Measurements from ENCODE around the gene MACROD2. TPM values are rescaled to one million over a fixed set of nuclear protein-coding genes. Genes with fewer than 3 reads are reported as not detected.

MACROD2 gene
- total RNA-seq, 1 experiment from 2014 or later = 3.7 TPM

GRCh38 chr20:14580418-14581074, 585.2 kb downstream of the MACROD2 start:
- Histone ChIP-seq H3K79me2 (ENCODE audit: insufficient read depth, low read length) (no peaks in the 10 kb centered on the region), H3K9ac (ENCODE audit: low read length) (no peak overlapping the region), H3K27me3 (ENCODE audit: insufficient read depth, low read length) (no peaks in the 10 kb centered on the region), H3K27ac (ENCODE audit: low read depth, low read length) (no peak overlapping the region), H3K4me1 (ENCODE audit: control insufficient read depth in 1 of 2, insufficient read depth in 2 of 2, low read length in 2 of 2) (peaks cover 0 to 8% of the 10 kb centered on the region in 2 experiments; a peak in 1 of 4 replicates), H3K9me2 (ENCODE audit: insufficient read depth) (no peaks in the 10 kb centered on the region), H4K20me1 (ENCODE audit: insufficient read depth) (no peaks in the 10 kb centered on the region), H3K36me3 (ENCODE audit: control insufficient read depth in 1 of 2, insufficient read depth in 2 of 2, low read length in 2 of 2) (no peaks in the 10 kb centered on the region), H3K4me2 (ENCODE audit: low read length) (no peak overlapping the region), H3K4me3 (replicated peaks in 1 of 2; ENCODE audit: low read depth in 1 of 2, low read length in 2 of 2) (no peak overlapping the region), H3K9me3 (ENCODE audit: control insufficient read depth in 1 of 2, insufficient read depth in 1 of 2, low read depth in 1 of 2, low read length in 2 of 2) (no peaks in the 10 kb centered on the region), H2AFZ (ENCODE audit: low read depth, low read length, poor library complexity, severe bottlenecking) (no peak overlapping the region)
- no peak for ATAC-seq
- intact Hi-C loops (cut with micrococcal nuclease) = no loop called here
- DNase-seq (ENCODE audit: low read depth, low spot score) = no peak
- ChIA-PET POLR2A (no interaction called here), CTCF (no interaction called here), RAD21 (ENCODE audit: low non-redundant PET in 1 of 2, low total read pairs in 2 of 2, uncharacterized antibody in 2 of 2, unreplicated experiment in 2 of 2) (no interaction called here)
- TF ChIP-seq, protein P1, sequence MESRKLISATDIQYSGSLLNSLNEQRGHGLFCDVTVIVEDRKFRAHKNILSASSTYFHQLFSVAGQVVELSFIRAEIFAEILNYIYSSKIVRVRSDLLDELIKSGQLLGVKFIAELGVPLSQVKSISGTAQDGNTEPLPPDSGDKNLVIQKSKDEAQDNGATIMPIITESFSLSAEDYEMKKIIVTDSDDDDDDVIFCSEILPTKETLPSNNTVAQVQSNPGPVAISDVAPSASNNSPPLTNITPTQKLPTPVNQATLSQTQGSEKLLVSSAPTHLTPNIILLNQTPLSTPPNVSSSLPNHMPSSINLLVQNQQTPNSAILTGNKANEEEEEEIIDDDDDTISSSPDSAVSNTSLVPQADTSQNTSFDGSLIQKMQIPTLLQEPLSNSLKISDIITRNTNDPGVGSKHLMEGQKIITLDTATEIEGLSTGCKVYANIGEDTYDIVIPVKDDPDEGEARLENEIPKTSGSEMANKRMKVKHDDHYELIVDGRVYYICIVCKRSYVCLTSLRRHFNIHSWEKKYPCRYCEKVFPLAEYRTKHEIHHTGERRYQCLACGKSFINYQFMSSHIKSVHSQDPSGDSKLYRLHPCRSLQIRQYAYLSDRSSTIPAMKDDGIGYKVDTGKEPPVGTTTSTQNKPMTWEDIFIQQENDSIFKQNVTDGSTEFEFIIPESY (IDR thresholded peaks at IDR 0.05; ENCODE audit: extremely low read depth, insufficient replicate concordance, low read length) = no peak
- TF ChIP-seq POLR2AphosphoS5 (IDR thresholded peaks at IDR 0.05; ENCODE audit: low read depth, low read length) (no peak), REST (IDR thresholded peaks at IDR 0.05; ENCODE audit: low read depth) (no peak), ELF1 (IDR thresholded peaks at IDR 0.05; ENCODE audit: borderline replicate concordance, low read depth) (no peak), JUND (IDR thresholded peaks at IDR 0.05) (no peak), EZH2 (IDR thresholded peaks at IDR 0.05) (no peak), RAD21 (IDR thresholded peaks at IDR 0.05; ENCODE audit: low read depth) (no peak), CEBPB (IDR thresholded peaks at IDR 0.05; ENCODE audit: low read depth) (no peak), FOSL1 (IDR thresholded peaks at IDR 0.05; ENCODE audit: low read depth) (no peak), TCF7L2 (IDR thresholded peaks at IDR 0.05; ENCODE audit: borderline replicate concordance, extremely low read depth, insufficient read depth, insufficient read length) (no peak), POLR2A (IDR thresholded peaks at IDR 0.05; ENCODE audit: borderline replicate concordance, extremely low read depth, insufficient read depth, insufficient read length) (no peak)
- TF ChIP-seq, protein P2, sequence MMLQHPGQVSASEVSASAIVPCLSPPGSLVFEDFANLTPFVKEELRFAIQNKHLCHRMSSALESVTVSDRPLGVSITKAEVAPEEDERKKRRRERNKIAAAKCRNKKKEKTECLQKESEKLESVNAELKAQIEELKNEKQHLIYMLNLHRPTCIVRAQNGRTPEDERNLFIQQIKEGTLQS (IDR thresholded peaks at IDR 0.05) = no peak
- no TSS peak for BruUV-seq (replicated peaks)

Measured in HCT116 (cell line).